GM19468 (cell line): ENCODE measurements around the gene HOXC5.
"Not testable (repeated sequence)": the region's sequence is repeated elsewhere in the genome, so short reads cannot be mapped to it uniquely, and the experiment has no call there.

ENCODE experiments used
- ATAC-seq: cut with Tn5 transposase; IDR thresholded peaks from one replicate; pipeline ENCODE4 v1.9.1; 2021; ENCODE audit warnings: mild to moderate bottlenecking, moderate library complexity, moderate number of reproducible peaks; ENCODE audit not compliant: unreplicated experiment; ENCODE audit errors: extremely low read depth

The HOXC5 gene

DNA sequence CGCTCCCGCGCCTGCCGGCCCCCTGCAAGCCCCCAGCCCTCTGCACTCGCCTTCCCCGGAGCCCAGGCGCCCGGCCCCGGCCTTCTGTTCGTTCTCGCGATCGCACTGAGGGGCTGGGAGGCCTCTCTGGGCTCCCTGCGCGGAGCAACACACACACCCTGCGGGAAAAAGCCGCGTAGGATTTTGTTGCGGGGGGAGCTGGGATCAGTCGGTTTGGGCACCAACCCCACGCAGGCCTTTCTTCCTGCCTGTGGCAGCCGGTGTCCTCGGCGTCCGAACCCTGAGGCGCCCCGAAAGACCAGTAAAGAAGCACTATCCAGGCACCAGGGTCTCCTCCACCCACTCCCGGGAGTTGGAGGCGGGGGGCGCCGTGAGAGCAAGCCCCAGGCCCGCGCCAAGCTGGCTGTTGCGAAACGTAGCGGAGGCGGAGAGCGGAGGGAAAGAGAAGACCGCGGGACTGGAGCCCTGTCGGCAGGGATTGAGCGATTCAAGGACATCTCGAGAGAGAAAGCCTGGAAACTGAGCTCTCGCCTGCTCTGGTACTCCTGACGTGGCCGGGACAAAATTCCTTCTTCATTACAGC is 1.9 kb upstream of the HOXC5 start:
- ATAC-seq, result no peak

GRCh38 chr12:54031480-54031879 is 1.4 kb upstream of the HOXC5 start:
- ATAC-seq, result no peak

- ATAC-seq, result no peak
Observed at GRCh38 chr12:54032086-54032619, 697 bp upstream of the HOXC5 start.

- no peak for ATAC-seq
Observed at GRCh38 chr12:54033106-54033979, 493 bp downstream of the HOXC5 start.

DNA sequence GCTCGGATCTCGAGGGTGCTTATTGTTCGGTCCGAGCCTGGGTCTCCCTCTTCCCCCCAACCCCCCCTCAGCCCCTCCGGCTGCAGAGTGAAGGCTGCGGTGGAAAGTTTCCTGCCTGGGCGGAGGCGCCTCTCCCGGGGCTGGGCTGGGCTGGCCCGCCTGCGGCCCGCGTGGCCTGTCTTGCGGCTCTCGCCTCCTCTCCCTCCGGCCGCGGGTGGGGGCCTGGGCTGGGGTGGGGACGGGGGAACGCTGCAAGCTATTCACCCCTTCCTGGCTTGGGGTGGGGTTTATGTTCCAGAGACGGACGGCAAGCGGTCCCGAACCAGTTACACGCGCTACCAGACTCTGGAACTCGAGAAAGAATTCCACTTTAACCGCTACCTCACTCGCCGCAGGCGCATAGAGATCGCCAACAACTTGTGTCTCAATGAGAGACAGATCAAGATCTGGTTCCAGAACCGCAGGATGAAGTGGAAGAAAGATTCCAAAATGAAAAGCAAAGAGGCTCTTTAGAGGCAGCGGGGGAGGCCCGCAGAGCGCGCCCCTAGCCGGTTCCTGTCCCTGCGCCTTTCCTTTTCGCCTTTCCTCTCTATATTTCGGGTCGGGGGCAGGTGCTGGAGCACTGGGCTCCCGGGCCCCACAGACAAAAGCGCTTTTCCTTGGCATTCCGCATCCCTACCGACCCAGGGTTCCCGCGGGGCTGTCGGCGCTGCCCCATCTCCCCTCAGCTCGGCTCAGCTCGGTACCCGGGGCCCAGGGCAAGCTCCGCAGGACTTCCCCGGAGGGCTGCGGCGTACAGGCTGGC is 1.3 kb downstream of the HOXC5 start:
- ATAC-seq, result no peak

DNA sequence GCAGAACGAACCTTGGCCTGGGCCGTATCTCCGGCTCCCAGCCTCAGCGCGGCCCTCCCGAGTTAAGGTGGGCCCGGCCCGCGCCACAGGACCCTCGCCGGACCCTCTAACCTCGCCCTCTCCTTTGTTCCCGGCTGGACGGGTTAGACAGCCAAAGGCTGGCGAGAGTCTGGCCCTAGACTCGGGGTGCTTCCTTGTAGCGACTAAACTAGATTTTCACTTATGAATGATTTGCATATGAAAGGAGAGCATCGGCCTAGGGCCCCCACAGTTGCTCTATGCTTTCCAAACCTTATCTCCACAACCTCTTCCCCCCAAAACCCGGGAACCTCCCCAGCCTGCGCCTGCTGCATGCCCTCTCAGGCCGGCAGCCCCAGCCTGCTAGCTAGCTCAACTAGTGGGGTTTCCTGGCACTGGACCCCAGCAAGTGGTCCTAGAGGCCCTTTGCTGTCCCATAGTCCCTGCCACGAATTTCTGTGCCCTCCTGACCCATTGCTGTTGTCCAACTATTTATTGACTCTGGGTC is 2.0 kb downstream of the HOXC5 start:
- no peak for ATAC-seq

- ATAC-seq, result no peak
Observed at GRCh38 chr12:54035568-54036264, 2.9 kb downstream of the HOXC5 start.

DNA sequence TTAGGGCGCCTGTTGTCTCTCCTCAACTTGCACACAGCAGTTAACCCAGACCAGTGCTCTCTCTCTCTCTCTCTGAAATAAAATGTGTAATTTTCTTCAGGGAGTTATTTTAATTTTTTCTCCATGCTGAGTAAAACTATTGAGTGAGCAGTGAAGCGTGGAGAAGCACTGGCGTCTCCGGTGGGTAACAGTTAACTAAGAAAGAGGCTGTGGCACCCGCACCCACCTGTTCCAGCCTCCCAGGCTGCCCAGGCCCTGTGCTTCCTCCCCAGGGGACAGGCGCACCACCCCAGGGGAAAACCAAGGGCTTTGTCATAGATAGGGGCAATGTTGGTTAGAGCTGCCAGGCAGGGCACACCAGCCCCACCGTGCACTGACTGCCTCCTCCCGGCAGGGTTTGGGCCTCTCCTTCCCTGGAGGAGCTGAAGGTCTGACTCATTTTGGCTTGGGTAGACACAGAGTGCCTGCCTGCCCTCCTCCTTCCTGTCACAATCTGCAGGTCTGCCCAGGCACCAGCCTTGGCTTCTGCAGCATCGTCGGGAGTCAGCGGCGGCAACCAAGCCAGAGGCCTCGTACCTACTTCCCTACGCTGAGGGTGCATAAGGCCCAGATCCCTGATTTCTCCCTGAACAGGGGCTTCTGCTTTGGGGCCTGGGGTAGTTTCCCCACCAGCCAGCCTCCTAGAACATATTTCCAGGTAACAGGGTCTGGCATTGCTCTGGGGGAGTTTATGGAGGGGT is 3.9 kb downstream of the HOXC5 start:
- ATAC-seq, result no peak

GRCh38 chr12:54037360-54038283 is 4.8 kb downstream of the HOXC5 start:
- no peak for ATAC-seq

- ATAC-seq, result no peak
Observed at GRCh38 chr12:54038284-54038870, 5.5 kb downstream of the HOXC5 start.

GRCh38 chr12:54038871-54039414 is 6.1 kb downstream of the HOXC5 start:
- ATAC-seq, result no peak

- ATAC-seq, result no peak
Observed at GRCh38 chr12:54039417-54040147, 6.7 kb downstream of the HOXC5 start.

GRCh38 chr12:54040148-54040494 is 7.3 kb downstream of the HOXC5 start:
- no peak for ATAC-seq

DNA sequence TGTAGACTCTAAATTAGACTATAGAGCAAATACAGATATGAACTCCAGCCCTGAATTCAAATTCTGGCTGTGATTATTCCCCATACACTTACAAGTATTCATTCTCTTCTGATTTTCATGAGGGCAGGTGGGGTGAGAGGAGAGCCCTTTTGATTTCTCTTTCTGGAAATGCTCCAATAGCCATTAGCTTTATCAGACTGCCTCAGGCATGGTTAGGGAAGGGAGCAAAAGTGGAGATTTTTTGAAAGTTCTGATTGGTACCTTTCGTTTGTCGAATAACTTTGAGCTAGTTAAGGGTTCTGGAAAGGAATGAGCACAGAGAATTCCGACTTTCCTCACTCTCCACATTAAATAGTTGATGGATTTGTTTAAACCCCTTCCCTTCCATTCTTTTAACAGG is 7.8 kb downstream of the HOXC5 start:
- no peak for ATAC-seq

- no peak for ATAC-seq
Observed at GRCh38 chr12:54041097-54041690, 8.3 kb downstream of the HOXC5 start.

- not testable (repeated sequence) for ATAC-seq
Observed at GRCh38 chr12:54042033-54042432, 9.2 kb downstream of the HOXC5 start.
